Measurements from ENCODE around the gene TGOLN2.
"Not testable (repeated sequence)": the region's sequence is repeated elsewhere in the genome, so short reads cannot be mapped to it uniquely, and the experiment has no call there.

Gene TGOLN2

DNA sequence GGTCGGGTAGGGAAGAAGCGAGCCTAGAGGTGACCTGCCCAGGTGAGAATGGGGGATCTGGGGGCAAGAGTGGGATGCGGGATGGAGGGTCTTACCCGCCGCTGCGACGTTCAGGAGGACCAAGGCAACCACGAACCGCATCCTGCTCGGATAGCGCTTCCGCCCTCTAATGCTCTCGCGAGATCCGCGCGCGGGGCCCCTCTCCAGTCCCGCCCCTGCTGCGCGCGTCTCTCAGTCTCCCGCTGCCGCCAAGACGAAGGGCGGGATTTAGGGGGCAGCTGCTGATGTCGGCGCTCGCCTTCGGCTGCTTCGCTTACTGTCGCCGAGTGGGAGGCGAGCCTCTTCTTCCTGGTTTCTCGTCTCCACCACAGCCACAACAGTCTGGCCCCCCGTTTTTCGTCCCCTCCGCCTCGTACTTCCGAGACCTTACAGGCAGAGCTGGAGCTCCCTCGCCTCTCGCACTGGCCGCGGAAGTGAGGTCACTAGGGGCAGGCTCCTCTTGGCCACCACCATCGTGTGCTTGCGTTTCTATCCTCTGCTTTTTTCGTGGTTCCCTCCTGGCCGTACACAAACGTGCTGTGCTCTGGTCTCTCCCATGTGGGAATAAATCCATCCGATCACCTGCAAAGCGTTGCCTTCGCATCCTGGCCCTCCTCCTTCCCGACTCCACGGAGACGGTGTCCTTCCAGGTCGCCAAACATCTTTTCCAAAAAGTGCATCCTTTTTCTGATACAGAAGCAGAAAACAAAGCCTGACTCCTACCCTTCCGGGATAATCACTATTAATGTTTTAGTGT lies at the start of gene TGOLN2:
Gene TGOLN2 (minus strand): TSS at position 168 of the 796 bp plus-strand sequence. CDS start 27 bp downstream, at position 141.
- peak; percentile 94 for DNase-seq

DNA sequence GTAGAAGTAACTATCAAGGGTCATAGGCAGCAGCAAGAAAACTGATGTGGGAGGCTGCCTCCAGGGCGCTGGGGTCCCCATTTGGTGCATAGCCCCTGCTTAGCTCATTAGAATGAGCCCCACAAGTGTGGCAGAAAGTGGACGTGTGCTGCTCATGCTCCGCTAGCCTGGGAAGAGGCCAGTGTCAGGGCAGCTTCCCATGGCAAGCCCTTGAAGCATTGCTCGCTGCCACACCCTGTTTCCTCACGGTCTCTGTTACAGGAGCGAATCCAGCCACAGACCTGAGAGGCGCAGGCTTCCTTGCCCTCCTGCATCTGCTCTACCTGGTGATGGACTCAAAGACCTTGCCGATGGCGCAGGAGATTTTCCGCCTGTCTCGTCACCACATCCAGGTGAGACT lies 49.3 kb upstream of the TGOLN2 start:
- DNase-seq = no peak

DNA sequence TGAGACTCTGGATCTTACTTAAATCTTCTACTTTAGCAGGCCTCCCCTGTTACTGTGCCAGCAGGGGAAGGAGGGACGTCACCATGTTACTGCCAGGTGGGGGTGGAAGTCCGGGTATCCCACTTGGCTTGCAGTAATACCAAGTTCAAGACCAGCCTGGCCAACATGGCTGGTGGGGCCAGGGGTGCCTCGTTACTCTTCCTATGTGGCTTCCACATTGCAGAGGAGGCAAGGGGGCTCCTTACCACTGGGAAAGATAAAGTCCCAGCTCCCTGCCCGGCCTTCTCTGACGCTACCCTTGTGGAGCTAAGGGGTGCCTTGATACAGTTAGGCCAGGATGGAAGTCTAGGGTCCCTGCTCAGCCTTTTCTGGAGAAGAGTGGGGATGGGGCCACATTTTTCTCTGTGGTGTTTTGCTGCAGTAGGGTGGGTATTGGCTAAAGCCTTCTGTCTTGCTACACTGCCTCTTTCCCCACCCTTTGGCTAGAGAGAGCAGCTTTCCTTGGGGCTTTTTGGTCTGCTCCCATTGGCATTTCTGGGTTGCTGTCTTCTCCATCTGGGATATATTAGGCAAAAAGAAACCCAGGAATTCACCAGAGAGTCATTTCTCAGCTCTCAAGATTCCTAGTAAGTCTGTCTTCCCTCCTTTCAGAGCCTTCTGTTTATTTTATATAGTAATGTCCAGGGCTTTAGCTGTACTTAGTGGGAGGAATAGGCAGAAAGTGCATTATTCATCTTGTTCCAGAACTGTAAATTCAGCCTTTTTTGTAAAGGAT lies 48.7 kb upstream of the TGOLN2 start:
- DNase-seq = no peak

DNA sequence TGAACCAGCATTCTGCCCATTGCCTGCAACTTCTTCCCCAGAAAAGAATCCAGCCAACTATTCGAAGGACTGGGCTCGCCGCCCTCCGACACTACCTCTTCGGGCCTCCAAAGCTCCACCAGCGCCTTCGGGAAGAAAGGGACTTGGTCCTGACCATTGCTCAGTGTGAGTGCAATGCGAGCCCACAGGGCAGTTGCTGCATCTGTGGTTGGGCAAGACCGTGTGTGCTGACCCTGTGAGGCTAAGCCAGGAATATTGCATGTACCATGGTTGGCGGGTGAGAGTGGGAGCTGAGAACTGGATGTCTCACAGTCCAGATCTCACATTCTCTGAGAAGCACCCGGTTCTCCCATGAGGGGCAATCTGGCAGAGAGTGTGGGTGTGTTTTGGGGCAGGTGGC lies 43.3 kb upstream of the TGOLN2 start:
- DNase-seq = no peak

DNA sequence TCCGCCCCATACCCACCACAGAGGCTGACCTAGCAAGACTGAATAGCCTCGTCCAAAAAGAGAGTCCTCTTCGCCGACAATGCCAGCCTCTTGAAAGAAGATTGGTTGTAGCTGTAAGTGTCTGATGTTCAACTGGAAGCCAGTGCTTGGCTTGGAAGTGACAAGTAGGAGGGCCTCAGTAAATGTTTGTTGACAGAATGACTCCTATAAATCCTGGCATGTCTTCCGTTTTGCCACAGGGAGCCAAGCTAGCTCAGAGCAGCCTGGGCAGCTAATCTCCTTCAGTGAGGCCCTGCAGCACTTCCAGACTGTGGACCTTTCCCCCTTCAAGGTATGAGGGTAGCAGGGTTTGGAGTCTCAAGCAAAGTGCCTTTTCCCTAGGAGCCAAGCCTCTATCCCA lies 41.7 kb upstream of the TGOLN2 start:
- no peak for DNase-seq

DNA sequence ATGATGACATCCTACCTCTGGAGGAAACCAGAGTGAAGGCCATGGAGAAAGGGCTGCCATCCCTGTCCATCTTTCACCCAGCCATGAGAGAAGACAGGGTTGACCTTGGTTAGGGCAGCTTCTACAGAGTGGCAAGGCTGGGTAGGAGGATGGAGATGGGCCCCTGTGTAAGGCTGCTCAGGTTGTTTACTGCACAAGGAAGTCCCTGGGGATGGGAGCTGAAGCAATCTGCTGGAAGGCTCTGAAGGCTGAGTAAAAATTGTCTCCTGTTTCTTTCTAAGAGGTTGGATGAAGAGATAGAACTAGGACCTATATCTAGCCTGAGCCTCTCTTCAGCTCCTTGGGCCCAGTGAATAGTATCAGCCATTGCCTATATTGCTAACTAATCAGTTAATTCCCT lies 41.1 kb upstream of the TGOLN2 start:
- no peak for DNase-seq

DNA sequence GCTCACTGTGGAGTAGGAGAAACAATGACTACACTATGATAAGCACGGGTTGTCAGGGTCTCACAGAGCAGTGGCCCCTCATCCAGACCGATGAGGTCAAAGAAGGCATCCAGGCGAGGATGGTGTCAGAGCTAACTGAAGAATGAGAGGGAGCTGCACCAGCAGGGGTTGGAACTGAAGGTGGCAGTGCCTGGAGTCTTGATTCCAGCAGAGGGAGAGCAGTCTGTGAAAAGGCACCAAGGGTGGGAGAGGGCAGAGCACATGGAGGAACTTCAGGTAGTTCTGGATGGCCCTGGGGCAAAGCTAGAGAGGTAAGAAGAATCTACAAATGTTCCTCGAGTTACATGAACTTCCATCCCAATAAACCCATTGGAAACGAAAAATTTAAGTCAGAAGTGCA lies 39.4 kb upstream of the TGOLN2 start:
- DNase-seq = no peak

DNA sequence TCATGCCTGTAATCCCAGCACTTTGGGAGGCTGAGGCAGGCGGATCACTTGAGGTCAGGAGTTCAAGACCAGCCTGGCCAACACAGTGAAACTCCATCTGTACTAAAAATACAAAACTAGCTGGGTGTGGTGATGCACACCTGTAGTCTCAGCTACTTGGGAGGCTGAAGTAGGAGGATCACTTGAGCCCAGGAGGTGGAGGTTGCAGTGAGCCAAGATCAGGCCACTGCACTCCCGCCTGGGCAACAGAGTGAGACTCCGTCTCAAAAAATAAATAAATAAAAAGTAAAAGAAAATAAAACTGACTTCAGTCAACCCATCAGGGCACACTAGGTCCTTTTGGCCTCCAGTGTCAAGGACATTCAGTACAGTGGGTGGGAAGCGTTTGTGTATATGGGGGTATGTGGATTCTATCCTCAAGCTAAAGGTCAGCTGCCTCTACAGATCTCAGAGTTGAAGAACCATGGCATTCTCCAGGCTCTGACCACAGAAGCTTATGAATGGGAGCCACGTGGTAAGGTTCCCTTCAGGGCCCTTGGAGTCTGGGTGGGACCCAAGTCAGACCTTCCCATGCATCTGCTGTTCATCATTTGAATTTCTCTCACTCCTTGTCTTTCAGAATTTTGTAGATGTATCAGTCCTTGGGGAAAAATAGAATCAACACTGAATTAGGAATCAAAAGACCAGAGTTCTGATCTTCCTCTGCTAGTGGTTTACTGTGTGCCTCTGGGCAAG lies 35.0 kb upstream of the TGOLN2 start:
- not testable (repeated sequence) for DNase-seq

DNA sequence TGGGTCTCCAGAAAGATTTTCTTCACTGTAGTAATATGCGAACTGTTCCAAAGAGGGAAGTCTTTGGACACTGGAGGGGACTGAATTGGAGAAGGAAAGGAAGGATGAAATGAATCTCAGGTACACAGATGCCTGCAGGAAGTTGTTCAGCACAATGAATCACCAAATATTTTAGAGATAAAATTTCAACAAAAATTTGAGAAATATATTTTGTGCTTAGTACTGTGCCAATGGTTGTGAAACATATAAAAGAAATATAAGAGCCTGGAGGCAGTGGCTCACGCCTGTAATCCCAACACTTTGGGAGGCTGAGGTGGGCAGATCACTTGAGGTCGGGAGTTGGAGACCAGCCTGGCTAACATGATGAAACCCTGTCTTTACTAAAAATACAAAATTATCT lies 29.9 kb upstream of the TGOLN2 start:
- no peak for DNase-seq

DNA sequence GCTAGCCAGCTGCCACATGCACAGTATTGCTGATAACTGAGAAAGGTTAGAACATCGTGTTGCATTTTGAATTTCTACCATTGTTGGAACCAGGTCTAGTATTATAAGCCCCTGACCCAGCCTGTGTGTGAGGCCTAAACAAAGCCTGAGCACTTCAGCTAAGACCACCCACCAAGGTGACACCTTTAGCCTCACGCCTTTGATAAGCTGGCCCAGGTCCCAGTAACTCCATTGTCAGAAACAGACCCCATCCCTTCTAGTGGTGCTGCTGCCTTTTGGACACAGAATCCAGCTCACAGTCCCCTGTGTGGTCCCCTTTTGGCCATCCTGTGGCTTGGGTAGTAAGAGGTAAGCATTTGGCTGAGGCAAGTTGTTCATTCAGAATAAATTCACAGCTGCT lies 28.4 kb upstream of the TGOLN2 start:
- no peak for DNase-seq

DNA sequence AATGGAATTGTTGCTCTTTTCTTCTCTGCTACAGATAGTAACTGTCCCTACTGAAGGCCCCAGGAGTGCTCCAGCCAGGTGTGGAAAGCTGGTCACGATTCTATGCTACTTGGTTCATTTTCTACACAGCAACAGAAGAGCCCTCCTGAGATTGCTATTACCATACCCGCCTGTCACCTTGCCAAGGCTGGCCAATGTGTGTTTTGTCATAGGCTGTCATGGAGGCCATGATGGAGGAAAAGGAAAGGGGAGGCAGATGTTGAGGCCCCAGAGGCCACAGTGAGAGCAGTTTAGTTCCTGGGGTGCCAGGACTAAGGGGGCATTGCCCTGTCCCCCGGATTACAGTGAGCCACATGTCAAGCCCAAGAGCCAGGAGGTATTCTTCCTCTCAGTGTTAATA lies 27.7 kb upstream of the TGOLN2 start:
- no peak for DNase-seq

DNA sequence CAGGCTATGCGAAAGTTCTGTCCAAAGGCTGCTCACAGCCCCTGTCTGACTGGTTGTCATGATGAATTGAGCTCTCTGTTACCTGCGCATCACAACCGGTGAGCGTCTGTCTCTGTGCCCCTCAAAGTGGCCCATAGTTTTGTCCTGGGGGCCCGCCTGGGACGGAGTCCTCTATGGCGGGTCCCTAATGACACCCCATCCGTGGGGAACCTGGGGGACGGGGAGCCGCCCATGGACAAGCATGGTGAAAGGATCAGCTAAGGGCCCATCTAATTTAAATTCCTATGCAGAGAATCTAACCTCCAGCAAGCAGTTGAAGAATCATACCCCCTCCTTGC lies 27.3 kb upstream of the TGOLN2 start:
- DNase-seq = no peak

DNA sequence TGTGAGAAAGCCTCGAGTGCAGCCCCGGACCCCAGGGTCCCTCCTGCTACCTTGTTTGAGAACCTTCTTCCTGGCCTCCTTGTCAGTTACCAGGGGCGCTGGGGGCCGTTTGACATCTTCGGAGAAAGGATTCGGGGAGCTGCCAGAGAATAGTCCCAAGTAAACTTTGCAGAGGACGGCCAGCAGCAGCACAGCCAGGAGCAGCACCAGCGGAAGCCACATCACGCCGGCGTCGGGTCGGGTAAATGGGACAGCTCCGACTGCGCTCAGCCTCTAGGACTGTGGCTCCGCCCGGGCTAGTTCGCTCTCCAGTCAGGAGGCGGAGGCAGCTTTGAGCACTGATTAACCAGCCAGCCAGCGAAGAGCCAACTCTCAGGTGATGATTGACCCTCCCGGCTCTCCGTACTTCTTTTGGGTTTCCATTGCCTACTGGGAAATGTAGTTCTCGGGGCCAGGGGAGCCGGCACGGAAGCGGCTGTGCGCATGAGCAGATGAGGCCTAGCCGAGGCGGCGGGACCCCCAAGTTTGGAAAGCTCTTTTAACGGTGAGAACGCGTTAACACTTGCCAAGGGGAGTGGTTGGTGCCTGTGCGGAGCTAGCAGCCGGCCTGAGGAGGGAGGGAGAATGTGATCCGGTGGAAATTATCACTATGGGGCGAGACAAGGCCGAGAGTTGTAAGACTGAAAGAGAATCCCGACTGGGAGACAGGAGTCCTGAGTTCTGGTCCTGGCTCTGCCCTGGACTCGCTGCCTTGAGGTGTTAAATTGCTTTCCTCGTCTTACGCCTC lies 26.7 kb upstream of the TGOLN2 start, which contains the start of the genes ELMOD3 and RETSAT:
Gene ELMOD3 (plus strand): TSS at position 484 of the 787 bp plus-strand sequence. CDS start 2,430 bp downstream, outside the sequence.
Gene RETSAT (minus strand): TSS at position 243 of the 787 bp plus-strand sequence. CDS start 21 bp downstream, at position 222.
- peak; percentile 99 for DNase-seq

DNA sequence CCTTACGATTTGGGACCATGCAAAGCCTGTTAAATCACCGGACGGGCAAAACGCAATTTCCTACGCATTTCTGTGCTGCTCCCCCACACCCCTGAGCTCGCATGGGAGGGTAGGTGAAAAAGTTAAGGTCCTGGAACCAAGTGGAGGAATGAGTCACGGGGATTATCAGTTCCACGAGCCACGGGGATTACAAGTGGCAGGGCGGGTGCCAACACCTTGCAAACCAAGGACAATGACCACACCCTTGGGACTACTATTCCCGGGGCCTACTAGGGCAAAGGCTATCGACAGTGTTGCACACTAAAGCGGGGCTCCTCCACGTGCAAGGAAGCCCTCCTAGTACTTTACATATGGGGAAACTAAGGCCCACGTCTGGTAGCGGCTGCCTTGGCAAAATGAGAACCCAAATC lies 26.1 kb upstream of the TGOLN2 start:
- DNase-seq = no peak

DNA sequence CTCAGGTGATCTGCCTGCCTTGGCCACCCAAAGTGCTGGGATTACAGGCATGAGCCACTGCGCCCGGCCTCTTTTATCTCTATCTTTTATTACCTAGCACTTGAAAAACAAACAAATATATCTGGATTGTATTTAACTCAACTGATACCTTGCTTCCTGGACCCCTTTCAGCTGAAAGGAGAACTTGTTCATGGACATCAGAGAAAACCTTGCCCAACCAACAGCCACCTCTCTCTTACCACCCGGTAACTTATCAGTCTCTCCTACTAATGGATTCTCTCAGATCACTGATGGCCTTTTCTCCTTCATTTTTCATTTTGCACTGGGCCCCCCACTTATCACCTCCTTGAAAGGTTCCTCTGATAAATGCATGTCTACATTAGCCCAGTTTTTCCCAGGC lies 19.8 kb upstream of the TGOLN2 start:
- DNase-seq = no peak

DNA sequence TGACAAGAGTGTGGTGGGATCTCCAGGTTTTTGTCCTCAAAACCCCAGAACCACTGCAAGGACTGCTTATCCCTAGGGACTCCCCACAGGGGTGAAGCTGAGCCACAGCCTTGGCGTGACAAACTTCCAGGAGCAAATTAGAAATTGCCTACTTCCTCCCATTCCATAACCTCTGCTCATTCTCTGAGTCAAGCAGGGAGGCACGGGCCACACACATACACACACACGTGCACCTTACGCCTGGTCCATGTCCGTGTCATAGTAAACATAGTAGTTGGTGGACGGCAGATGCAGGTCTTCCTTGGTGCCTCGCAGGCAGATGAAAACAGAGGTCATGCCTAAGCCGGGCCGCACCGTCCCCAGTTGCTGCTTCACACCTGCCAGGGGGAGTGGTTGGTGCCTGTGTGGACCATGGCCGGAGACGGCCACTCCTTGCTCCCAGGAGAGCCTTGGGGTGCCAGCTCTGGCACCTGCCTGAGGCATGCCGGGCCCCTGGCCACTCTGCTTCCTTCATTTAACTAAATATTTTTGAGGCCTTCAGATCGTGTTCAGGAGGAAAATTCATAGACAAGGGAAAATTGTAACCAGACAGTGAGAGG lies 16.7 kb upstream of the TGOLN2 start:
- DNase-seq = no peak

DNA sequence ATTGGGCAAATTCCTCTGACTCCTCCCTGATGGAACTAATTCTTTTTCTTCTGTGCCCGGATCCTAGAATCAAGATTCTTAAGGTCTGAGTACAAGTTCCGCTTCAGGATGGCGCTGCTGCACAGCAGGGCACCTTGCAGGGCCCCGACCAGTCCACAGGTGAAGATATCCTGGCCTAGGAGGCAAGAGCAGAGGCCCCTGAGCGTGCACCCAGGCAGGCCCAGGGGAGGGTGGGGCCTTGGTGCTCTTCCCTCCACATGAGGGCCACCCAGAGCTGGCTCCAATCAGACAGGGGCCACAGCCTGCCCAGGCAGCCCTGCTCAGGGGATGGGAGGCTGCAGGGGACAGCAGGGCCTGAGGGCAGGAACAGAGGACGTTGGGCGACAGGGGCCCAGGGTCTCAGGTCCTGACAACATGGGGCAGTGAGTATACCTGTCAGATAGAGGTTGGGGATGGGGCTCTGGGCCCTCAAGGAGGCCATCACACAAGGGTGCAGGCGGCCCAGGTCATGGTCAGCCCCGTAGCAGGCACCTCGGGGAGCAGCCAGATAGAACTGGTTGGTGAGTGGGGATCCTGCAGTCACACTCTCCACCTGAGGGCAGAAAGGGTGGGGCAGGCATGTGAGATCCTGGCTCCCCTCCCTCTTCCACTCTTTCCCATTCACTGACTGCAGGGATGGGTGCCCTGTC lies 15.6 kb upstream of the TGOLN2 start:
- not testable (repeated sequence) for DNase-seq

DNA sequence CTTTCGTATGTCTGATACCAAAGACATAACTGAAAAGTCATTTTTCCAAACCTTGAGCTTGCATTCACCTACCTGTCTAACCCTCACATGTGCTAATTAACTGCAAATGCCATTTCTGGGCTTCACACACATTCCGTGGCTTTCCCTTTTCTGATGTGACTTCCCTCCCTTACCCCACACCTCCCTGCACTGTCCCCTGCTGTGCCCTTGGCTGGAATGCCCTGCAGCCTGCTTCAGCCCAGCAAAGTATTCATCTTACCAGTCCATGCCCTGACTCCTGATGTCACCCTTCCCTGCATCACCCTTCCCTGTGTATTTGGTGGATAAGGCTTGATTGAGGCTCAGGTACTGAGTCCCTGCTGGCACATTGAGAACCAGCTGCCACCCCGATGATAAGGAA lies 14.4 kb upstream of the TGOLN2 start:
- no peak for DNase-seq

DNA sequence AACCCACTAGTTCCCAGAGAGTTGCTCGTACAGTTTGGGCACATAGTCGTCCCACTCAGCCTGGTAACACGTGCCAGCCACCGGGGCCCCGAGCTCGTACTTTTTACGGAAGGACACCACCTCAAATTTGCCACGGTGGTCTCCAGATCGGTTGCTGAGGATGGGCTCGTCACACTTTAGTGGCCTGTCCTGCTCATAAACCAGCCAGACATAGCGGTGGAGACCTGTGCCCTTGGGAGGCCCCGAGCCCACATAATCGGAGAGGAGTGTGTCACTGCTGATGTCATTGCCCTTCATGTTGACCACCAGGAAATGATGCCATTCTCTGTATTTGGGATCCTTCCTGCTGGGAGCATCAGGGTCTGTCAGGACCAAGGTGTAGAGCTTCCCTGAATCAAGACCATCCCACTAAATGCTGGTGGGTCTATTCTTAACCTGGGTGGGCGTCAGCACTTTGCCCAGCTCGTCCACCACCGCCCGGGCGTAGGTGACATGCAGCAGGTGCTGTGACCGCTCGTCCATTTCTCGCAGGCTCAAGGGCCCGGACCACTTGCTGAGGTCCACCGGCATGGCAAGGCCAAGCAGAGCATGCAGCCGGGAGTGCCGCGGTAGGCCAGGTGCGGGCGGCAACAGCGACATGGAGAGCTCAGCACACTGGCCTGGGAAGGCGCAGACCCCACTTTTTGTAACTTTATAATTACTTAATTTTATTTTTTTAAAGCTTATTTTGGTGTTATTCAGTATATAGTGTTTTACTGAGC lies 13.7 kb upstream of the TGOLN2 start:
- no peak for DNase-seq

DNA sequence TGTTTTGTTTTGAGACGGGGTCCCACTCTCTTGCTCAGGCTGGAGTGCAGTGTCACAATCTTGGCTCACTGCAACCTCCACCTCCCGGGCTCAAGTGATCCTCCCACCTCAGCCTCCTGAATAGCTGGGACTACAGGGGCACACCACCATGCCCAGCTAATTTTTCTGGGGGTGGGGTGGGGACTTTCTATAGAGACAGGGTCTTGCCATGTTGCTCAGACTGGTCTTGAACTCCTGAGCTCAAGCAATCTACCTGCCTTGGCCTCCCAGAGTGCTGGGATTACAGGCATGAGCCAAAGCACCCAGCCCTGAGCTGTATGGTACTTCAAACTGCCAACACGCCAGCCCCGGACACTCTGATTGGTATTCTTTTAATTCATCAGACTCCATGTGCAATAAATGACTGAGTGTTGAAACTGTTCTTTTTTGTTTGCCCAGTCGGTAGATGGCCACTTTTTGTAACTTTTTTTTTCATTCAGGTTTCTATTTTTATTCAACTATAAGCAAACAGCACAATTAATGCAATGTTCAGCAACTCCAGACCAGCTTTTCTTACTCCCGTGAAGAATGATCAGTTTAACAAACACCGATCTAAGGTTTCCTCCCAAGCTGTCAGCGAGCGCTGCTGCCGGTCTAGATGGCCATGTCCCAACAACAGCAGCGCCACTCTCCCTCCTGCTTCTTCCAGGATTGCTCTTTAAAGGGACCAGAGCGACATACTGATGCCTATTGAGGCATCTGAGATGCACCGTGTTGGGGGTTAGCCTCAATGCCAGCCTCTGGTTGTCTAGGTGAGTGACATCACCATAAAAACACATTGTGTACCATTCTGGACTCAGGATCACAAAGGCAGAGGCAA lies 12.5 kb upstream of the TGOLN2 start:
- no peak for DNase-seq
